Tibial nerve (tissue), 3 donors: ENCODE measurements around the gene TOM1L2.

Source experiments
- CTCF ChIP-seq, 5 experiments: fragments of 200-600 bp in 3 of 5; fragments of 450-650 bp in 2 of 5; sonication (generic) in 3 of 5; IDR thresholded peaks; one replicate each; pipeline ENCODE4 v1.5.1; 2016 to 2019; ENCODE audit warnings: antibody characterized with exemption in 5 of 5, mild to moderate bottlenecking in 3 of 5, moderate library complexity in 2 of 5
- POLR2A ChIP-seq, 2 donors: fragments of 450-650 bp; IDR thresholded peaks; one replicate each; pipeline ENCODE4 v1.6.1; 2017; ENCODE audit warnings: antibody characterized with exemption in 2 of 2, mild to moderate bottlenecking in 2 of 2, moderate library complexity in 2 of 2

- TF ChIP-seq CTCF (IDR thresholded peaks at IDR 0.05) (no peak), POLR2A (IDR thresholded peaks at IDR 0.05) (no peak)
Observed at GRCh38 chr17:17883801-17884200, 88.4 kb downstream of the TOM1L2 start.
